GM12892 (cell line): ENCODE results near the gene MTLN.

Source experiments
- POLR2AphosphoS5 ChIP-seq: IDR thresholded peaks from 2 replicates; pipeline ENCODE4 v1.6.1; 2011; ENCODE audit warnings: low read depth, low read length, control low read depth
- TAF1 ChIP-seq: IDR thresholded peaks from 2 replicates; pipeline ENCODE4 v1.6.1; 2011; ENCODE audit warnings: low read depth, mild to moderate bottlenecking, control low read depth, low read length, borderline replicate concordance

GRCh38 chr2:110220190-110220564, 7.8 kb upstream of the MTLN start:
- TF ChIP-seq POLR2AphosphoS5 = no peak
- no peak for TF ChIP-seq TAF1
